Tibial nerve (tissue), 4 donors: Measurements from ENCODE around the gene TRDMT1. TPM values are rescaled to one million over a fixed set of nuclear protein-coding genes. Genes with fewer than 3 reads are reported as not detected.
A peak's percentile ranks its signal among the peaks of the same experiment; 100 is the strongest.

ENCODE experiments used
- DNase-seq, 2 donors: peaks; one replicate each; pipeline ENCODE4 v3.0.0-alpha.2; 2019; ENCODE audit warnings: low spot score in 2 of 2
- H3K27ac ChIP-seq, 4 donors: fragments of 200-600 bp; sonication (generic) in 3 of 4; one replicate each; pipeline ENCODE4 v1.5.1; 2017 to 2019; ENCODE audit warnings: mild to moderate bottlenecking in 1 of 4
- H3K27me3 ChIP-seq, 2 donors: fragments of 200-600 bp; sonication (generic) in 1 of 2; one replicate each; pipeline versions ENCODE4 v1.5.1 to v1.6.0; 2017 to 2019
- H3K36me3 ChIP-seq, 3 donors: fragments of 200-600 bp; sonication (generic); one replicate each; pipeline ENCODE4 v1.5.1; 2018 to 2019
- H3K4me1 ChIP-seq, 4 donors: fragments of 200-600 bp; sonication (generic) in 3 of 4; one replicate each; pipeline ENCODE4 v1.5.1; 2017 to 2019
- H3K4me3 ChIP-seq, 4 donors: fragments of 200-600 bp; sonication (generic) in 3 of 4; one replicate each; pipeline ENCODE4 v1.5.1; 2017 to 2019; ENCODE audit warnings: mild to moderate bottlenecking in 1 of 4, moderate library complexity in 1 of 4
- H3K9me3 ChIP-seq, 4 donors: fragments of 200-600 bp; sonication (generic) in 3 of 4; one replicate each; pipeline ENCODE4 v1.5.1; 2017 to 2019
- CTCF ChIP-seq, 5 experiments: fragments of 200-600 bp in 3 of 5; fragments of 450-650 bp in 2 of 5; sonication (generic) in 3 of 5; IDR thresholded peaks; one replicate each; pipeline ENCODE4 v1.5.1; 2016 to 2019; ENCODE audit warnings: antibody characterized with exemption in 5 of 5, mild to moderate bottlenecking in 3 of 5, moderate library complexity in 2 of 5
- EP300 ChIP-seq, 2 donors: sonication (generic); formaldehyde crosslinking; IDR thresholded peaks; one replicate each; pipeline ENCODE4 v1.6.1; 2017; ENCODE audit warnings: antibody characterized with exemption in 2 of 2, mild to moderate bottlenecking in 1 of 2
- POLR2A ChIP-seq, 2 donors: fragments of 450-650 bp; IDR thresholded peaks; one replicate each; pipeline ENCODE4 v1.6.1; 2017; ENCODE audit warnings: antibody characterized with exemption in 2 of 2, mild to moderate bottlenecking in 2 of 2, moderate library complexity in 2 of 2
- WGBS, 2 donors: methylation state at CpG; one replicate each; pipeline ENCODE4 v1.1.5; 2018; 5-methylcytosine and 5-hydroxymethylcytosine counted together
- total RNA-seq, 4 donors: library from RNA; depleted of rRNA; stranded (reverse); fragments of >200 nt; gene quantifications; one replicate each; pipeline ENCODE4 v1.1.0, GENCODE V29; 2016

TRDMT1 gene
- total RNA-seq, 4 donors from 2014 or later, result 12.9 to 17.5 (median 16.0) TPM

- WGBS, 2 donors, result 5 to 9% methylated on average over 3 of the region's 3 CpGs
- Histone ChIP-seq H3K36me3 (peaks cover 16 to 81% (median 34%) of the 10 kb centered on the region in 3 donors), H3K4me3 (peak overlapping the region; percentile 78 to 96 (median 92)), H3K27me3 (no peaks in the 10 kb centered on the region), H3K27ac (peak overlapping the region; percentile 95 to 100 (median 98)), H3K9me3 (no peaks in the 10 kb centered on the region), H3K4me1 (peaks cover 0 to 58% (median 31%) of the 10 kb centered on the region in 4 donors)
- no peak for DNase-seq
- peak in 1 of 2 donors; percentile 9 for TF ChIP-seq EP300 (IDR thresholded peaks at IDR 0.05)
- no peak for TF ChIP-seq POLR2A (IDR thresholded peaks at IDR 0.05)
Observed at GRCh38 chr10:17232276-17232960, 30.9 kb upstream of the TRDMT1 start.

DNA sequence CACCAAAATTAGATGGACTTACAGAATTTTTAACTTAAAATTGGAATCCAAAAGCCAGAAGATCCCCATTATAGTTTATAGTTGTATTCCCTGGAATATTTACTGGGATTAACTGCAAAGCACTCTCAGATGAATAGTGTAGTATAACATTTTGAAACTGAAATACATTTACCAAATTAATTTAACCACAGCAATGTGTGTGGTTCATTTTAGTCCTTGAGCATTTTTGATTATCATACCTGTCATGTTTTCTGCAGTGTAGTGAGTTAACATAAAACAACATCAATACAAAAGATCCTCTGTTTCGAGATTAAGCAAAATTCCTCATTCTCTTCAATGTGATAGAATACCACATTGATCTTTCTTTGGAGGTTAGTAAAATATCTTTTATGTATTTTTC lies 30.3 kb upstream of the TRDMT1 start:
- H3K4me1 ChIP-seq, result peaks cover 0 to 58% (median 35%) of the 10 kb centered on the region in 4 donors
- peak overlapping the region; percentile 95 to 100 (median 98) for H3K27ac ChIP-seq
- peaks cover 16 to 75% (median 34%) of the 10 kb centered on the region in 3 donors for H3K36me3 ChIP-seq
- H3K4me3 ChIP-seq, result peak overlapping the region; percentile 78 to 96 (median 92)
- TF ChIP-seq CTCF (IDR thresholded peaks at IDR 0.05), result no peak
- no peak for TF ChIP-seq POLR2A (IDR thresholded peaks at IDR 0.05)
- no peak for TF ChIP-seq EP300 (IDR thresholded peaks at IDR 0.05)
- no peak for DNase-seq
- no peaks in the 10 kb centered on the region for H3K27me3 ChIP-seq
- 9 to 14% methylated on average over 1 of the region's 1 CpG for WGBS, 2 donors
- H3K9me3 ChIP-seq, result no peaks in the 10 kb centered on the region

- Histone ChIP-seq H3K4me1 (peaks cover 0 to 58% (median 35%) of the 10 kb centered on the region in 4 donors), H3K9me3 (no peaks in the 10 kb centered on the region), H3K27ac (peak overlapping the region; percentile 95 to 100 (median 98)), H3K27me3 (no peaks in the 10 kb centered on the region), H3K36me3 (peaks cover 16 to 58% (median 24%) of the 10 kb centered on the region in 3 donors), H3K4me3 (peak overlapping the region; percentile 78 to 96 (median 92))
- peak; percentile 70 to 72 for DNase-seq
- 0 to 1% methylated on average over 28 of the region's 43 CpGs for WGBS, 2 donors
- peak in 1 of 2 donors; percentile 88 for TF ChIP-seq EP300 (IDR thresholded peaks at IDR 0.05)
- TF ChIP-seq POLR2A (IDR thresholded peaks at IDR 0.05), result peak in 1 of 2 donors; percentile 49
- TF ChIP-seq CTCF (IDR thresholded peaks at IDR 0.05), result no peak
Observed at GRCh38 chr10:17229967-17230682, 28.7 kb upstream of the TRDMT1 start.

- no peaks in the 10 kb centered on the region for H3K9me3 ChIP-seq
- H3K27me3 ChIP-seq, result no peaks in the 10 kb centered on the region
- peak overlapping the region; percentile 78 to 96 (median 92) for H3K4me3 ChIP-seq
- TF ChIP-seq CTCF (IDR thresholded peaks at IDR 0.05) (no peak), EP300 (IDR thresholded peaks at IDR 0.05) (no peak), POLR2A (IDR thresholded peaks at IDR 0.05) (no peak)
- H3K27ac ChIP-seq, result peak overlapping the region; percentile 95 to 100 (median 98)
- H3K4me1 ChIP-seq, result peaks cover 0 to 56% (median 33%) of the 10 kb centered on the region in 4 donors
- WGBS, 2 donors, result 0% methylated on average over 8 to 17 of the region's 21 CpGs
- no peak for DNase-seq
- H3K36me3 ChIP-seq, result peaks cover 16 to 53% (median 22%) of the 10 kb centered on the region in 3 donors
Observed at GRCh38 chr10:17229717-17229966, 28.2 kb upstream of the TRDMT1 start.

- H3K4me1 ChIP-seq, result peaks cover 0 to 51% (median 29%) of the 10 kb centered on the region in 4 donors
- H3K9me3 ChIP-seq, result no peaks in the 10 kb centered on the region
- H3K36me3 ChIP-seq, result peaks cover 12 to 49% (median 18%) of the 10 kb centered on the region in 3 donors
- H3K4me3 ChIP-seq, result peak overlapping the region; percentile 78 to 96 (median 92)
- TF ChIP-seq POLR2A (IDR thresholded peaks at IDR 0.05) (peak; percentile 90), EP300 (IDR thresholded peaks at IDR 0.05) (peak; percentile 14 to 99), CTCF (IDR thresholded peaks at IDR 0.05) (no peak)
- WGBS, 2 donors, result 0% methylated on average over 14 of the region's 72 CpGs
- peak overlapping the region; percentile 95 to 100 (median 98) for H3K27ac ChIP-seq
- peak; percentile 89 to 91 for DNase-seq
- H3K27me3 ChIP-seq, result no peaks in the 10 kb centered on the region
Observed at GRCh38 chr10:17229016-17229716, 27.7 kb upstream of the TRDMT1 start.
